ENCODE data around the gene CLEC16A.

The CLEC16A gene

DNA sequence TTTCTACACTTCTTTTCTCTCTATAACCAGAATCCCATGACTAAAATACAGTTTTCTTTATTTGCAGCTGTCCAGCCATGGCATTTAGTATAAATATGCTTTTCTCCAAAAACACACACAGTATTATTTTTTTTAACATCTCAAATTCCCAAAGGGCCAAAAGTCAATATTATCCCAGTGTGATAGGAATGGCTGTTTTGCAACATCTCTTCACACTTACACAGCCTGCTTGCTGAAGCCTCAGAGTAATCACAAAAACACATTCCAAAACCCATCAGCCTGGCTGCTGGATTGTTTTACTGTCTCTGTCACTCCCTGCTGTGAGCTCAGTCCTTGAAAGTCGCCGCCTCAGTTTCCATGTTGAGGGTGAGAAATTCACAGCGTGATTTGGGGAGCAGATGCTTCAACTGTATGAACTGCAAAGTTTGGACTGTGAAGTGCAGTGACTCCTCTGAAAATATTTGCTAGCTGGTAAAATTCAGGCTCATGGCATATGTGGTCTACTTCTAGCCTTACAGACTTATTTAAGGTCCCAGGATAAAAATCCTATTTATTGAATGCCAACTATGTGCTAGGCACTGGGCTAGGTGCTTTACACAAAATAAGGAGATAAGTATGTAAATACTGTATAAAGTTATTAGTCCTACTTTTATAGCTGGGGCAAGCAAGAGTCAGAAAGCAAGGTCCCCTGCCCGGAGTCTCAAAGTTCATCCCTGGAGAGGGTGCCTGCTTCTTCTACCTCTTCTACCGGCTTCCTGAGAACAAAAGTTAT, 195.1 kb downstream of the CLEC16A start:
- DNase-seq (ENCODE audit: low read depth, low spot score) = no peak

- no peak for DNase-seq (ENCODE audit: low read depth, low spot score)
Measured at GRCh38 chr16:11140098-11140375, 195.7 kb downstream of the CLEC16A start.

- no peak for DNase-seq (ENCODE audit: low read depth, low spot score)
Measured at GRCh38 chr16:11140466-11140865, 196.1 kb downstream of the CLEC16A start.

- DNase-seq (ENCODE audit: low read depth, low spot score) = no peak
Measured at GRCh38 chr16:11140867-11141266, 196.5 kb downstream of the CLEC16A start.

- no peak for DNase-seq (ENCODE audit: low read depth, low spot score)
Measured at GRCh38 chr16:11141409-11142260, 197.3 kb downstream of the CLEC16A start.

DNA sequence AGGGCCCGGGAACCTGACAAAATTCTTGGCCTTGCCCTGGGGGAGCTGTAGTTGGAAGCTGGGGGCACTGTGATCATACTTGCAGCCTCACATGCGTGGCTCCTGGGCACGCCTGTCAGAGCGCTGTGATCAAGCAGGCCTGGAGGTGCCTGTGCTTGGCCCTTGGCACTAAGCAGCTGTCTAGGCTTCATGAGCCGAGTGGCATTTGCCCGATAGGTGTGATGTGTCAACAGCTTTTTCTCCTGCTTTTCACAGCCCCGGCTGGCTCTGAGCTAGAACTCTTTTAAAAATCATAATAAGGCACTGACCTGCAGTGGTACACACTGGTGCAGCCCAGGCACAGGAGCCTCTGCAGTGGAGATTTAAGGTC, 197.9 kb downstream of the CLEC16A start:
- no peak for DNase-seq (ENCODE audit: low read depth, low spot score)

DNA sequence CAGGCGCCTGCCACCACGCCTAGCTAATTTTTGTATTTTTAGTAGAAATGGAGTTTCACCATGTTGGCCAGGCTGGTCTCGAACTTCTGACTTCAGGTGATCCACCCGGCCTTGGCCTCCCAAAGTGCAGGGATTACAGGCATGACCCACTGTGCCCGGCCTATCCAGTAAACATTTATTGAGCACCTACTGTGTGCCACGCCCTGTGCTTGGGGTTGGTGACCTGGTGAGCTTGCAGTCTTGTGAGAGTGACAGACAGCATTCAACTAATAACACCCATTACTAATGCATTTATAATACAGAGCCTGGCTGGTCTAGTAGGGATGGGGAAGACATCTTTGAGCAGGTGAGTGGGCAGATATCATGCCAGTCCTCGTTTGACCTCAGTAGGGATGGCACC, 198.6 kb downstream of the CLEC16A start:
- no peak for DNase-seq (ENCODE audit: low read depth, low spot score)

GRCh38 chr16:11143372-11144035, 199.1 kb downstream of the CLEC16A start:
- no peak for DNase-seq (ENCODE audit: low read depth, low spot score)

DNA sequence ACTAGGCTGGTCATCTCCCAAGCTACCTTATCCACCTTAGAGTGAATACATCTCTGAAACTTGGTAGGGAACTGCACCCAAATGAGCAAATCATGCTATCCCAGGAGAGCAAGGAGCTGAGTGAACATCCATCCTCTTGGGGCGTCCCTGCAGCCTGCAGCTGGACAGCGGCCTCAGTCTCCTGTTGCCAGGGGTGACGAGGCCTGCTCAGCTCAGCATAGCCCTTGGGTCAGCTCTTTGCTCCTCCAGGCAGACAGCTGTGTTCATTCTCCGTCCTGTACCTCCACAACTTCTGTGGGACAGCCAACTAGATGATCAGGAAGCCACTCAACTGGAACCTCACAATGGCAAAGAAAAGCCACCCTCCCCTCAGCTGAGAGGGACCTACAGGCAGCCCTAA, 199.8 kb downstream of the CLEC16A start:
- no peak for DNase-seq (ENCODE audit: low read depth, low spot score)

- DNase-seq (ENCODE audit: low read depth, low spot score) = no peak
Measured at GRCh38 chr16:11145173-11145818, 200.9 kb downstream of the CLEC16A start.

DNA sequence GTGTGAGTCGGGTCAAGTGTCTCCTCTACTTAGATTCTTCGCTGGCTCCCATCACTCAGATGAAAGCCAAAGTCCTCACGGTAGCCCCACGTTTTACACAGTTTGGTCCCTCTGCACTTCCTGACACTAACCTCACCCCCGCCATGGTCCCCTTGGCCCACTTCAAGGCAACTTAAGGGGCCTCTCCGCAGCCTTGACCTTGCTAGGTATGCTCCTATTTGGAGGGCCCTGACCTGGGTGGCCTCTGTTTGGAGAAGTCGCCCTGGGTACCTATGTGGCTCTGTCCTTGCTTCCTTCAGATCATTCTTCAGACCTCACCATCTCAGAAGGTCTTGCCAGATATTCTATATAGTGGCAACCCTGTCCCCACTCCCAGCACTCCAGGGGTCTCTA, 201.5 kb downstream of the CLEC16A start:
- no peak for DNase-seq (ENCODE audit: low read depth, low spot score)

DNA sequence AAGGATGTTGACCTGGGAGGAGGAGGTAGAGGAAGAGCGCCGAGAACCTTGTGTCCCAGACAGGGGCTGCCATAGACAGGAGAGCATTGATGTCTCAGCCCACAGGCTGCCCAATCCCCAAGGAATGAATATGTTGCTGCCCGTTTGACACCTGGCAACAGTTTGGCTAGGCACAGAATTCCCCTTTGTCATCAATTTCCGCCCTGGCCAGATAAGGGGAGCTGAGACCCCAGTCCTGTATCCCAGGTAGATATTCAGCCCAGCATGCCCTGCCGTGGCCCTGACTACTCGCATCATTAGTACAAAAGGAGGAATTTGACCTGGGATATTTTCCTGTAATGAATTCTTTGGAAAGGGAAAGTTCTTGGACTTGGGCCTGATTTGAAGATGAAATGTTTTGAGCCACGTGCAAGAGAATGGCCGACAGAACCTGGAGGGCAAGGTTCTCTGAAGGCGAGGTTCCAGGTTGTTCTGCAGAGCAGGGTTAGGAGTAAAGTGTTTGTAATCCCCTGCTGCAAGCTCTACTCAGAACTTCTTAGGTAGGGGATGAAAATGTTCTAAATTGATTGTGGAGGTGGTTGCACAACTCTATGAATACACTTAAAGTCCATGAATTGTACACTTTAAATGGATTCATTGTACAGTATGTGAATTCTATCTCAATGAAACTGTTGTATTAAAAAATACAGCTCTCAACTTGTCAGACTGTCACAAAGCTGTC, 202.8 kb downstream of the CLEC16A start:
- DNase-seq (ENCODE audit: low read depth, low spot score) = no peak

DNA sequence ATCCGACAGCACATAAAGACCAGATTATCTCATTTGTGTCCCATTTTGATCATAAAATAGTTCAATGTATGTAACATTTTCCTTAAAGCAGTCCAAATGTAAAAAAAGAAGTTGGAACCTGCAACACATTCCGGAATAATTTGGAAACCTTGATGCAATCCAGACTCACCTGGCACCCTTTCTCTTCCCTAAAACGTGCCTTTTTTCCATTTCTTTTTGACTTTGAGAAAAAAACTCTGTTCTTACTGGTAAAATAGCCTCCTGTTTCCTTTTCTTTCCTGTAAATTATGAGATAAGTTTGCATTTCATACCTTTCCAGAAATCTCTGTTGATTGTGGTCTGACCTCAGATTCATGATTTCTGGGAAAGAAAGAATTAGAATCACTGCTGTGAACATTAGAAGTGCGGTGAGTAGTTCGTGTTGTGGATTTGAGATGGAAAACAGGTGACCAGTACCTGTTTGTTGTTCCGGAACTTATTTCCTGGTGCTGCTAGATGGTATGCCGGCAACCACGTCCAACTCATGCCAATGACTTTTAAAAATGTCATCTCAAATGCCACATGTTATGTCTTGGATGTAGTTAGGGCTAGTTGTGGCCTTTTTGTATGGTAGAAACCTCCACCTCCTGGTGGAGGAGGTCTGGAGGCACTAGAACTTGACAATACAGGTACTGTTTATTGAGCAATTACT, 203.5 kb downstream of the CLEC16A start:
- DNase-seq (ENCODE audit: low read depth, low spot score) = no peak

GRCh38 chr16:11149011-11149616, 204.8 kb downstream of the CLEC16A start:
- DNase-seq (ENCODE audit: low read depth, low spot score) = no peak

DNA sequence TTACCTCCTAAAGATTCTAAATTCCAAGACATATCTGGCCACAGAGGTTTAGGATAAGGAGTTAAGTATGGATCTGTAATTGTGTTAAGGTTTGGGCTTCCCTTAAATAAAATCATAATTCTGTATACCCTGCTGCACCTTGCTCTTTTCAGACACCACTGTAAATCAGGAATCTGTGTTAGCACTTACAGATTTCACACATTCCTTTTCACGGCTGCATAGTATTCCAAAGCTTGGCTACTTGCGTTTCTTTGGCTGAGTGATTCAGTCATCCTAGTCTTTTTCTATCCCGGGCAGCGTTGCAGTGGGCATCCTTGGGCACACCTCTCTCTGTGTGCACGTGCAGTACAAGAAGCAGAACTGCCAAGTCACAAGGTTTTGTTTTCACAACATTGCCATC, 205.8 kb downstream of the CLEC16A start:
- no peak for DNase-seq (ENCODE audit: low read depth, low spot score)

GRCh38 chr16:11151156-11151884, 207.0 kb downstream of the CLEC16A start:
- DNase-seq (ENCODE audit: low read depth, low spot score) = no peak

- DNase-seq (ENCODE audit: low read depth, low spot score) = no peak
Measured at GRCh38 chr16:11151885-11152629, 207.7 kb downstream of the CLEC16A start.

GRCh38 chr16:11152677-11153331, 208.4 kb downstream of the CLEC16A start:
- DNase-seq (ENCODE audit: low read depth, low spot score) = no peak

All from activated naive CD8-positive, alpha-beta T cell treated with anti-CD3 and anti-CD28 coated beads, Interleukin-2, amount 50 U/mL, for 16 hours (primary cell).